HS-5 (cell line): ENCODE results near the gene FANCI.

Experiments
- DNase-seq: peaks from one replicate; pipeline ENCODE4 v3.0.0-alpha.2; 2012; ENCODE audit warnings: low read depth

The FANCI gene

DNA sequence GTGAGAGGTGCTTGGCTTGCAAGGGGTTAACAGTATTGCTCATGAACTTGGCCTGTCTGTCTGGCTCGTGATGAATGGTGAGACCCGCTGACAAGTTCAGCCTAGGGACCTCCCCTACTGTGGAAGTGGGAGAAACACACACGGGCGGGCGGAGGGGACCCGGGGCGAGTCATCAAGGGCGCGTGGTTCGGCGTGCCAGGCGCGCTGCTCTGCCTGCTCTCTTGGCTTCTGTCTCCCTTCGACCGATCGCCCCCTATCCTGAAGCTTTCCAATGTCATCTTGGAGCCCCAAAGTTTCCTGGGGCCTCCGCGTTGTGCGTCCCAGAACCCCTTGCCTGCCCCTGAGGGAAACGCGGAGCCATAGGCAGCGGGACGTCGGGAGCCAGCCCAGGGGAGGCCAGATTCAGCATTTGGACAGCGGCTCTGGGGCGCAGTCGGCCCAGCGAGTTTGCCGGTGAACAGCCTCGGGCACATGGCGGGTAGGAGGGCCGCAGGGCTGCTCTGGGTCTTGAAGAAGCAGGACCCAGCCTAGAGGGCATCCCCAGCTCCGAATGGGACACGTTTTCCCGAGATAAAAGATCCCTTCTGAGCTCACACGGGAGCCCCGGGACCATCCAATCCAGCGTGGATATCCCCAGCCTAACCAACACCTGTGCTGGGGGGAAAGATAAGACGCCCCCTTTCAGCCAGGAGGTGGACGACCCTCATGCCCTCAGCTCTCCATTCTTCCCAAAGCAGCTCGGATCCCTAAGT lies 117.8 kb downstream of the FANCI start:
- no peak for DNase-seq

DNA sequence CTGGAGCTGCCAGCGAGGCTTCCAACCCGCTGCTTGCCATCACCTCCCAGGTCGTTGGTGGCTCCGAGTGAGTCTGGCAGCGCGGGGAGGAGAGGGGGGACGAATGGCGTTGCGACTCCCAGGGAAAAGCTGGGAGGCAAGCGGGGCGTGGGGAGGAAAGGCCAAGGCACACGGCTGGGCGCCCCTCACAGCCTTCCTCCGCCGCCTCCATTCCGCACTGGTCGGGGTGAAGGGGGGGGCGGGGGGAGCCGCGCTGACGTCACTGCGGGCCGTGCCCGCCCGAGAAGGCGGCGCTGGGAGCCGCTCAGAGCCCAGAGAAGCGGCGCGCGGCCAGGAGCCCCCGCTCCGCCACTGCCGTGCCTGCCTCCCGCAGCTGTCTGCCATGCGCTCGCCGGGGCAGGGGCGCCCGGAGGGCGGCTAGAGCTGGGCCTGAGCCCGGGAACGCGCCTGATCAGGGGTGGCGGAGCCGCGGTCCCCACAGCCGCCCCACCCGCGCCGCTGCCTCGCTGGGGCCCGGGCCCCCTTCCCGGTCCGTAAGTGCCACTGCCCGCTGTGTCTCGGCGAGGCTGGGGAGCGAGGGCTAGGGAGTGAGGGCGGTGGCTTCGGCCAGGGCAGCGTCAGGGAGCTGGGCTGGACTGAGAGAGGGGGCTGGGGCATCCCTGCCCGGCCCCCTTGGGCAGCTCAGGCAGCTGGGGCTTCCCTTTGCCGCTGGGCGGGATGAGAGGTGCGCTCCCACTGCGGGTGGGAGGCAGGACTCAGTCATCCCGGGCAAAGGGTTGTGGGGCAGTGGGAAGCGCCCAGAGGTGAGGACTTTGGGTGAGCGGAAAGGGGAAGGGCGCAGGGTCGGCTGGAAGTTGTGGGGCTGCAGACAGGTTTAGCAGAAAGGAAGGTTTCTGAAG lies 118.7 kb downstream of the FANCI start:
- DNase-seq = no peak

DNA sequence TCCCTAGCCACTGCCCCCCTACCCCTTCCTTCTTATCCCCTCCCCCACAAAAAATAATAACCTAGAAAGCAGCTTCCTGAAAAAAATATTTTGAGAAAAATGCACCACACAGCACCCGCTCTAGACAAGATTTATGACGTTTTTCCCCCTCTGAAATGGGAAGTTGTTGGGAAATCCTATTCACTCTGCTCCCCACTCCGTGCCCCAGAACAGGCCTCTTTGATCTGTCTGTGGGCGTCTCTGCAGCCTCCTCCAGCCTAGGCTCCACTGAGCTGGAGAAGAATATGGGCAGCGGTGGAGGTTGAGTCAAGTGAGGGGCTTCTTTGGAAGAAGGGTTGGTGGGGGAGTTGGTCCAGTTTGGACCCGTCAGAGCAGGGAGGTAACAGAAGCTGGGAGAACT lies 119.4 kb downstream of the FANCI start:
- no peak for DNase-seq

DNA sequence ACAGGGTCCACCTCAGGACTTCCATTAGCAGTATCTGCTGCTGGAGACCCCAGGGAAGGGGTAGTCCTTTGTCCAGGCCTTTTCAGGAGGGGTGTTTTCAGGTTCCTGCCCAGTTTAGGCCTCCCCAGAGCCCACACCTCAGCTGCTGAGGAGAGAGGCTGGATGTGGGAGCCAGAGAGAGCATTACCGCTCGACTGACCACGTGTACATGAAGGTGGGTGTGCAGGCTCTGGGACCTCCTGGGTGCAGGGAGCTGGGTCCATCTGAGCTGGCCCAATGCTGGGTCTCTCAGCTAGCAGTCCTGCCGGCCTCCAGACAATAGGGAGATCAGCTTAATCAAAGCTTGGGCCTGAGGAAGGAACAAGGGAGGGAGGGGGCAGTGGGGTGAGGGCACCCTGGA lies 120.0 kb downstream of the FANCI start:
- no peak for DNase-seq

DNA sequence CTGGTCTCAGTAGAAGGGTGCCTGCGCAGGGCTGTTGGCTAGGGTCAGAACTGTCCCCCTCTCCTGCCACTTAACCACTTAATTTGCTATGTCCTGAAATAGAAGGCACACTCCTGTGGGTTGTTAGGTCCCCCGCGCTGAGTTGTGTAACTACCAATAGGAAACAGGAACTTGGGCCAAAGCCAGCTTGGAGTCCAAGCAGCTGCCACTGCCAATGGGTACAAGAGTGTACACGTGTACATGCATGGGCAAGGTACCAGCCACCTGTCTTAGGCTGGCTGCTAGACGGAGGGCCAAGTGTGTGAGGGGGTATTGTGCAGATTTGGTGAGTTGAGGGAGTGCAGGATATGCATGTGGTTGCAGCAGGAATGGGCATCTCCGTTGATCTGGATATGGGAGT lies 120.6 kb downstream of the FANCI start:
- DNase-seq = no peak

DNA sequence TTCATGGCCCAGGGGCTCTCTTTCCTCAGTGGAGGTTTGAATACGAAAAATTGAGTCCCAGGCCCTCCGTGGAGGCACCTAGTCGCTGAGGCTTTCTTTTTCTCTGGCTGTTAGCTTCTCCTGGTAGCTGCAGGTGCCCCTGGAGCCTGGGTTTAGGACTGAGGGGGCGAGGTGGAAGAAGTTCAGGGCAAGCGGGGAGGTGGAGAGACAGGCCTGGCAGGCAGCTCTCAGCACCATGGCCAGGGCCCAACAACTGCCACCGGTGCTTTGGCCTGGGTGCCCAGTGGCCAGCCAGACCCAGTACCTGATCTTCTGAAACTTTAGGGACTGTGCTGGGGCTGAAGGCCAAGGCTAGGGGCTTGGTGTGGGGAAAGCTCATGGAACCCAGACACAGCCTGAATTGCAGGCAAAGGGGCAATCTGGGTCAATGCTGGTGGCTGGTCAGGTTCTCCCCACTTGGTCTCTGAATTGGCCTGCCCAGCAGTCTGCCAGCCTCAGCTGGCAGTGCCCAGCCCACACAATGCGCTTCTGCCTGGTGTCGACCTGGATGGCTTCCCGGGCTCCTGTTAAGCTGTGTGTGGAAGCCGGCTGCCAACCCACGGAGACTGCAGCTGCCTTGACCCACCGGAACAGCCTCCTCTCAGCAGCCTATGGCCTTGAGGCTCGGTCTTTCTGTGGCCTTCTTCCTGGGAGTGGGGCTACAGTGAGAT lies 121.1 kb downstream of the FANCI start:
- DNase-seq = no peak

DNA sequence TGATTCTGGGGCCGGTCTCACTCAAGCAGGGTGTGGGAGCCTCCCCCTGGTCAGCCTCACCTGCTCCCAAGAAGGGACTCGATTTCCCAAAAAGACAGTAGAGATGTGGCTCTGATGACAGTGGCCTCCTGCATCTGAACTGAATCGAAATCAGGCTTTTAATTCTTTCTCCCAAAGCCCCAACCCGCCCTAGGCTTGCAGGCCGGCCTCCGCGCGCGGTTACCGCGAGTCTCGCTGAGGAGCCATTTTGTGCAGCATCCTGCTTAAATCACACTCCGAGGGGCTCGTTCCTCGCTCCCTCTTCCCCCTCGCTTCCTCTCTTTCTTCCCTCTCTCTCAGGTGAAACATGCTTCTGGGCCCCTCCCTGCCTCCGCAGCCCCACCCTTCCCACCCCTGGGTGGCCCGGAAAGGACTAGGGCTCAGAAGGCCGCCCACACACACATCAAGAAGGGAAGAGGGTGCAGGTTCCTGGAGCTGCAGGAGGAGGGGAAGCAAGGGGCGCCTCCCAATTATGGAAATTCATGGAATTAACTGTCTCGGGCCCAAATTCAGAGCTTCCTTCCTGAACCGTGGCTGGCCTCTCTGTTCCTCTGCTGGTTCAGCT lies 121.8 kb downstream of the FANCI start:
- DNase-seq = no peak
